GM12873 (cell line): ENCODE data around the gene KIT.

Source experiments
- TF ChIP-seq, protein P1 (sequence below): IDR thresholded peaks from 2 replicates; pipeline ENCODE4 v1.5.1; 2012; ENCODE audit warnings: low read depth, mild to moderate bottlenecking, moderate library complexity, low read length, control low read depth; ENCODE audit not compliant: insufficient read depth; ENCODE audit errors: missing control alignments

The KIT gene

DNA sequence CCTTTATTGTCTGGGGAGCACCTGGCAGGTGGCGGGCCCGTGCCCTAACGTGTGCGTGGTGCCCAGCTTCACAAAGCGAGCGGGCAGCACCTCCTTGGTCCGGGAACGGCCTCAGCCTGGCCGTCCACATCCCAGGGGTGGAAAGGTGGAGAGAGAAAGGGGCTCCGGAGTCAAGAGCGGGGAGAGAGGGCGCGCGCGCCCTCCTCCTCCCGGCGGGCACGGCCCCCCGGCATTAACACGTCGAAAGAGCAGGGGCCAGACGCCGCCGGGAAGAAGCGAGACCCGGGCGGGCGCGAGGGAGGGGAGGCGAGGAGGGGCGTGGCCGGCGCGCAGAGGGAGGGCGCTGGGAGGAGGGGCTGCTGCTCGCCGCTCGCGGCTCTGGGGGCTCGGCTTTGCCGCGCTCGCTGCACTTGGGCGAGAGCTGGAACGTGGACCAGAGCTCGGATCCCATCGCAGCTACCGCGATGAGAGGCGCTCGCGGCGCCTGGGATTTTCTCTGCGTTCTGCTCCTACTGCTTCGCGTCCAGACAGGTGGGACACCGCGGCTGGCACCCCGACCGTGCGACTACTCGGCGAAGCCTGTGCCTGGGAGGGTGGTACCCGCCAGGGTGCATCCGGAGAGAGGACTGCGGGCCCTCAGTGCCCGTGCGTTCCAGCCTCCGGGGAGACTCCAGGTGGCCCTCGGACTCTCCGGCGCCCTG, at the start of gene KIT:
Gene KIT (plus strand): TSS at position 407 of the 701 bp plus-strand sequence. CDS start 58 bp downstream, at position 465.
- TF ChIP-seq, protein P1, sequence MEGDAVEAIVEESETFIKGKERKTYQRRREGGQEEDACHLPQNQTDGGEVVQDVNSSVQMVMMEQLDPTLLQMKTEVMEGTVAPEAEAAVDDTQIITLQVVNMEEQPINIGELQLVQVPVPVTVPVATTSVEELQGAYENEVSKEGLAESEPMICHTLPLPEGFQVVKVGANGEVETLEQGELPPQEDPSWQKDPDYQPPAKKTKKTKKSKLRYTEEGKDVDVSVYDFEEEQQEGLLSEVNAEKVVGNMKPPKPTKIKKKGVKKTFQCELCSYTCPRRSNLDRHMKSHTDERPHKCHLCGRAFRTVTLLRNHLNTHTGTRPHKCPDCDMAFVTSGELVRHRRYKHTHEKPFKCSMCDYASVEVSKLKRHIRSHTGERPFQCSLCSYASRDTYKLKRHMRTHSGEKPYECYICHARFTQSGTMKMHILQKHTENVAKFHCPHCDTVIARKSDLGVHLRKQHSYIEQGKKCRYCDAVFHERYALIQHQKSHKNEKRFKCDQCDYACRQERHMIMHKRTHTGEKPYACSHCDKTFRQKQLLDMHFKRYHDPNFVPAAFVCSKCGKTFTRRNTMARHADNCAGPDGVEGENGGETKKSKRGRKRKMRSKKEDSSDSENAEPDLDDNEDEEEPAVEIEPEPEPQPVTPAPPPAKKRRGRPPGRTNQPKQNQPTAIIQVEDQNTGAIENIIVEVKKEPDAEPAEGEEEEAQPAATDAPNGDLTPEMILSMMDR: no peak

DNA sequence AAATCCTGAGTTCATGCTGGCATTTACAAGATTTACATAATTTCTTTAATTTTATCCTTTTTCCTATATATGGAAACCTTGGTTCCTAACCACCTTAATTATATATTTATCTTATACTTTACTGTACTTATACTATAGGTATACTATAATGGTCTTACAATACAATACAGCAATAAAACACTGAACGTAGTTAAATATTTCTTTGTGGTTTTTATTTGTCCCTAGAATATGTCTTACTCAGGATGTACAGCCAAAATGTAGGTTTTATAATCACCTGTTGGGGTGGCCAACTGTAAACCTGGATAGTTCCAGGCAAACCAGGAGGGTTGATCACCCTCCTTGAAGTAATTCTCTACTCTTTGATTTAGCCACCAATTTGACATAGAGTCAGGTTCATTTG, 48.4 kb upstream of the KIT start:
- TF ChIP-seq, protein P1: no peak

DNA sequence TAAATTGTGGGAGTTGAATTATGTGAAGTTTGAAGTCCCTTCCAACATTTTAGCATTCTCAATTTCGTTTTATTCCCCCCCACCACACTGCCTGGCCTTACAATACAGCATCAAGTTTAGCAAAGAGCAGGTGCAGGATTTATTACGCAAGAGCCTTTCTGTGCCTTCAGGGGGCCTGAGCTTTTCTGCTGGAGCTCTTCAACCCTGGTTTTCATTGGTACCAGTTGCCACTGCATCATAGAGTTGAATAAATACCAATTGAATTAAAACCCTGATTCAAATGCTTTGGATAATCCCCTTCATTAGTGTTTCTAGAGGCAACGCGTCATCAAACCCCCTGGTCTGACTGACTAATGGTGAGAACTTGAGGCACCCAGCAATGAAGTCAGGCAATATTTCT, 43.6 kb upstream of the KIT start:
- TF ChIP-seq, protein P1: no peak

DNA sequence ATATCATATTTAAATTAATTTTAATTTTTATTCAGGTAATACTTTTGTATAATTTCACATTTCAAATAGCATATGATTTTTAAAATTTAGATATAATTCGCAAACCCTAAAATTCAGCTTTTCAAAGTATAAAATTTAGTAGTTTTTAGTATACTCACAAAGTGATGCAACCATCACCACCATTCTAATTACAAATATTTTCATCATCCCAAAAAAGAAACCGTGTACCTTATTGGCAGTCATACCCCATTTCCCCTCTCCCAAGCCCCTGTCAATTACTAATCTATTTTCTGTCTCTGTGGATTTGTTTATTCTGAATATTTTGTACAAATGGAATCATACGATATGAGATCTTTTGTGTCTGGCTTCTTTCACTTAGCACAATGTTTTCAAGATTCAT, 37.0 kb upstream of the KIT start:
- TF ChIP-seq, protein P1: no peak

DNA sequence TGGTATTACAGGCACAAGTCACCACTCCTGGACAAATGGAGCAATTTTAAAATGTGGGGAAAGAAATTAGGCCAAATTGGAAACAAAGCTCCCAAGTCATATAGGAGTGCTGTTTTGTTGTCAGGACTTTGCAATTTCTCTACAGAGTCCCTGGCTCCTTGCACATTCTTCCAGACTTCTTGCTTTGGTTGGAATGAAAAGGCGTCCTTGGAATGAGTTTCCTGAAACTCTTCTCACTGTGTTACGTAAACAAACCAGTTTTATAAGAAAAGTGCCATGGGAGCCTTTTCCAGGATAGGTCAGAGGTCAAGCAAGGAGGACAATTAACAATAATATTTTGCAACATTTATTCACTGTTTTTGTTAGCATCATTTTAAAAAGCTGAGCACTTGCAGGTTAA, 32.4 kb upstream of the KIT start:
- TF ChIP-seq, protein P1: no peak

DNA sequence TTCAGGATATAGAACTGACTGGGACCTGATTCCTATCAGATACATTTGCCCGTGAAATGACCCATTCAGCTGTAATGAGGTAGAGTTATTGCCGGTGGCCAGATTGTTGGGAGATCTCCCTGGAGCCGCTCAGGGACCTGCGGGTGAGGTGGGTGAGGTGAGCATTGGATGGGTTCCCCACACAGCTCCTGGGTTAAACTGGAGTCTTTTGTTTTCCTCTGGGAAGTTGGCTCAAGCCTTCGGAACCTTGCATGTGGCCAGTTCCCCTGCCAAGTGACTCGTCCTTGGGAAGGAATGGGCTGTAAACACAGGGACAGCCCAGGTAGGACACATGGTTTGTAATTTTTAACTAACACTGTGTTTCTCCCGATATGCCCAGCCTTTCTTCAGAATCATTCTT, 31.6 kb upstream of the KIT start:
- TF ChIP-seq, protein P1: no peak

DNA sequence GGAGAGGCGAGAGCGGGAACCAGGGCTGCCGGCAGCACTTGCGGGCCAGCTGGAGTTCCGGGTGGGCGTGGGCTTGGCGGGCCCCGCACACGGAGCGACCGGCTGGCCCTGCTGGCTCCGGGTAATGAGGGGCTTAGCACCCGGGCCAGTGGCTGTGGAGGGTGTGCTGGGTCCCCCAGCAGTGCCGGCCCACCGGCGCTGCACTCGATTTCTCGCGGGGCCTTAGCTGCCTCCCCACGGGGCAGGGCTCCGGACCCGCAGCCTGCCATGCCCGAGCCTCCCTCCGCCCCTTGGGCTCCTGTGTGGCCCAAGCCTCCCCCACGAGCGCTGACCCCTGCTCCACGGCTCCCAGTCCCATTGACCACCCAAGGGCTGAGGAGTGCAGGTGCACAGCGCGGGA, 25.2 kb upstream of the KIT start:
- TF ChIP-seq, protein P1: no peak
